Activated naive CD8-positive, alpha-beta T cell treated with anti-CD3 and anti-CD28 coated beads, Interleukin-2, amount 50 U/mL, for 24 hours (primary cell): ENCODE data around the gene P2RY12.

Source experiments
- ATAC-seq: fragments of 150-1000 bp; cut with Tn5 transposase; one replicate; pipeline ENCODE4 v1.10.0; 2021
- DNase-seq: peaks from one replicate; pipeline ENCODE4 v3.0.0; 2021
- H3K27ac Mint-ChIP-seq: one replicate; pipeline ENCODE4 v1.8.0; 2021; ENCODE audit warnings: mild to moderate bottlenecking, mixed read lengths
- H3K27me3 Mint-ChIP-seq: one replicate; pipeline ENCODE4 v1.8.0; 2021; ENCODE audit warnings: mixed read lengths
- H3K36me3 Mint-ChIP-seq: one replicate; pipeline ENCODE4 v1.8.0; 2021; ENCODE audit warnings: low read depth, mixed read lengths
- H3K4me1 Mint-ChIP-seq: one replicate; pipeline ENCODE4 v1.8.0; 2021; ENCODE audit warnings: mixed read lengths
- H3K4me3 Mint-ChIP-seq: one replicate; pipeline ENCODE4 v1.8.0; 2021; ENCODE audit warnings: mild to moderate bottlenecking, moderate library complexity, mixed read lengths
- H3K9me3 Mint-ChIP-seq: one replicate; pipeline ENCODE4 v1.8.0; 2021; ENCODE audit warnings: mixed read lengths

P2RY12 gene

GRCh38 chr3:151296226-151296625 lies 88.3 kb downstream of the P2RY12 start:
- Mint-ChIP-seq H3K27ac (no peak overlapping the region), H3K4me3 (no peak overlapping the region), H3K27me3 (peaks cover 5% of the 10 kb centered on the region), H3K9me3 (no peaks in the 10 kb centered on the region), H3K4me1 (peaks cover 7% of the 10 kb centered on the region), H3K36me3 (no peaks in the 10 kb centered on the region)
- no peak for DNase-seq
- no peak for ATAC-seq

DNA sequence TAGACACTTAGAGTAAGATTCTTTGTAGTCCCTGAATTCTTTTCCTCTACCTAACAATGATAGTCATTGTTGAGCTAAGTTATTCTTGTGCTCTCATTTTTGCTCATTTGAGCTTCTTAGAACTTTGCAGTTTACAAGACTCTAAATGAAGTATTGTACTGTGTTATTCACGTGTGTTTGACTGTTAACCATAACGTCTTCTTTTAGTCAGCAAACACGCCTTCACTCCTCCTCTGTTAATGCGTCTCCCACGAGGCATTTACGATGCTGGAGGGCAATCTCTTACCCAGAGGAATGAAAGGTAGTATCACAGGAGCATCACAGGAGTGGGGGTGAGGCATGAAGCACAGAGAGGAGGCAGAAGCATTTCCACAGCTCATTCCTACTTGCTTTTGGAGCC lies 91.4 kb downstream of the P2RY12 start:
- Mint-ChIP-seq H3K36me3 (no peaks in the 10 kb centered on the region), H3K27me3 (no peaks in the 10 kb centered on the region), H3K27ac (no peak overlapping the region), H3K4me3 (no peak overlapping the region), H3K9me3 (no peaks in the 10 kb centered on the region), H3K4me1 (no peaks in the 10 kb centered on the region)
- ATAC-seq, result no peak
- DNase-seq, result no peak

DNA sequence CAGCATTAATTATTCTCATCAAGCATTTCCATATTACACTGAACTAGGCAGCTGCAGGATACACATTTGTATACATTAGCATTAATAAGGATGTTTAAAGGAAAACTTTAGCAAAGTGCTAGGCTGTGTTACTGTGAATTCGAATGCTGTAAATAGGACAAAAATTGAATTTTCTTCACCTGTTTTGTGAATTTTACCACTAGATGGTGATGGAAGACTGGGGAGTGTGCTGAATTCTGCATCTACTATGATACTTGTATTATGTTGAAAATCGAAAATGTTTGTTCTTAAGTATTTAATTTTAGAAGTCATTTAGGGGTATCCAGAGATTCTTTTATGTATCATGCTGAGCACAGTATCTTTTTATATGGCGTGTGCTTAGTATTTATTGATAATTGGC lies 93.9 kb downstream of the P2RY12 start:
- no peak for ATAC-seq
- no peak overlapping the region for H3K27ac Mint-ChIP-seq
- no peak overlapping the region for H3K4me3 Mint-ChIP-seq
- DNase-seq, result no peak
- H3K4me1 Mint-ChIP-seq, result no peaks in the 10 kb centered on the region
- H3K36me3 Mint-ChIP-seq, result no peaks in the 10 kb centered on the region
- no peaks in the 10 kb centered on the region for H3K9me3 Mint-ChIP-seq
- H3K27me3 Mint-ChIP-seq, result no peaks in the 10 kb centered on the region

DNA sequence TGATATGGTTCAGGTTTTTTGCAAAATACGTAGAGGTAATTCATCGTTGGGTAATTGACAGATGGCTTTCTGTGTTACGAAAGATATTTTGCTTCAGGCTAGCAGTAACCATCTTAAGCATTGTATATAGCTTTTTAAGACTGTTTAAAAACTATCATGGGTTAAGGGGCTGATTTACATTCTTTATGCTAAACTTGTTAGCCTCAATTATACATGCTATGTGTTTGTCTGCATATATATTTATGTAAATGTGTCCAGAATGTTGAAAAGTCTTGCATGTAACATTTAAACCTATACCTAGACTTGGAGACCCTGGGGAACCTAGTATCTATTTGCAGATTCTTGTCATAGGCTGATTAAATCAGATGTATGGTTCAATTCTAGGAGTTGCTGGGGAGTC lies 95.1 kb downstream of the P2RY12 start:
- H3K27ac Mint-ChIP-seq, result no peak overlapping the region
- H3K27me3 Mint-ChIP-seq, result no peaks in the 10 kb centered on the region
- no peak for ATAC-seq
- no peak overlapping the region for H3K4me3 Mint-ChIP-seq
- H3K36me3 Mint-ChIP-seq, result no peaks in the 10 kb centered on the region
- no peaks in the 10 kb centered on the region for H3K9me3 Mint-ChIP-seq
- peaks cover 2% of the 10 kb centered on the region for H3K4me1 Mint-ChIP-seq
- DNase-seq, result no peak
